OCI-LY3 (cell line): ENCODE data around the gene VBP1.

ENCODE experiments used
- H2AFZ ChIP-seq: fragments of 200-600, 300-600 bp; shearing (Covaris generic); 2 replicates; pipeline ENCODE4 v1.6.0; 2014; ENCODE audit warnings: antibody characterized with exemption, low read depth, low read length
- H3K27ac ChIP-seq: fragments of 200-600, 300-600 bp; sonication (generic); 2 replicates; pipeline ENCODE4 v1.5.1; 2014; ENCODE audit warnings: mild to moderate bottlenecking, low read length, moderate library complexity, mixed read lengths
- H3K27me3 ChIP-seq: fragments of 200-600, 300-600 bp; sonication (generic); 2 replicates; pipeline ENCODE4 v1.6.1; 2014; ENCODE audit warnings: low read depth, low read length, mixed read lengths
- H3K36me3 ChIP-seq: fragments of 200-600, 300-600 bp; sonication (generic); replicated peaks from 2 replicates; pipeline ENCODE3; 2014; ENCODE audit warnings: low read depth, low read length, mixed read lengths
- H3K4me1 ChIP-seq: fragments of 300-600, 200-600 bp; sonication (generic); 2 replicates; pipeline ENCODE4 v1.6.1; 2014; ENCODE audit warnings: low read length, mixed read lengths
- H3K4me2 ChIP-seq: fragments of 200-600, 300-600 bp; sonication (generic); 2 replicates; pipeline ENCODE4 v1.6.1; 2014; ENCODE audit warnings: low read length, mixed read lengths
- H3K4me3 ChIP-seq: fragments of 300-600, 200-600 bp; sonication (generic); 2 replicates; pipeline ENCODE4 v1.5.1; 2014; ENCODE audit warnings: antibody characterized with exemption, mild to moderate bottlenecking, low read length, moderate library complexity
- H3K79me2 ChIP-seq: fragments of 300-600, 200-600 bp; shearing (Covaris generic); 2 replicates; pipeline ENCODE4 v1.6.1; 2014; ENCODE audit warnings: mild to moderate bottlenecking, low read length, mixed read lengths
- H3K9ac ChIP-seq: fragments of 300-600, 200-600 bp; shearing (Covaris generic); 2 replicates; pipeline ENCODE4 v1.6.0; 2014; ENCODE audit warnings: mild to moderate bottlenecking, low read length, moderate library complexity
- H3K9me3 ChIP-seq: fragments of 200-600, 300-600 bp; shearing (Covaris generic); 2 replicates; pipeline ENCODE4 v1.6.1; 2014; ENCODE audit warnings: low read length, mixed read lengths; ENCODE audit not compliant: insufficient read depth
- H4K20me1 ChIP-seq: fragments of 200-600, 300-600 bp; sonication (generic); 2 replicates; pipeline ENCODE4 v1.6.1; 2016; ENCODE audit warnings: low read length, mixed read lengths; ENCODE audit not compliant: insufficient read depth
- CTCF ChIP-seq: fragments of 200-600, 300-600 bp; sonication (generic); IDR thresholded peaks from 2 replicates; pipeline ENCODE4 v1.5.1; 2014; ENCODE audit warnings: antibody characterized with exemption, low read length, low read depth
- EZH2phosphoT487 ChIP-seq: fragments of 200-600 bp; shearing (Covaris generic); IDR thresholded peaks from 2 replicates; pipeline ENCODE4 v1.6.1; 2018; ENCODE audit warnings: antibody characterized with exemption, mixed run types, low read depth

Gene VBP1

DNA sequence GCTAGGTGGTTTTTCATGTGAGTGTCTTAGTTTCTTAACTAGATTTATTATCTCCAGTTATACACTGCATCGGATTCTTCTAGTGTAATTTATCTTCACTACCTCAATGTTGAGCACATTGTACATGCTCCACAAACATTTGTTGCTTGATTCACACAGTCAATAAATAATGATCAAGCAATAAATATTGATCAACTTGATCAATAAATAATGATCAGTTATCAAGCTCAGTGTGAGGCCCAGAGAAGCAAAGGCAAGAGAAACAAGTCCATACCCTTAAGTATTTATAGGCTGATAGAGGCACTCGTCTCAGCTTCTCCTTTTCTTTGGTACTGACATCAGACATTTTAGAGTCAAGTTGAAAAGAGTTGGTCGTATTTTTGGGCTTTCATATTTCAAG, 5.1 kb upstream of the VBP1 start:
- H3K4me1 ChIP-seq: peaks cover 6% of the 10 kb centered on the region

DNA sequence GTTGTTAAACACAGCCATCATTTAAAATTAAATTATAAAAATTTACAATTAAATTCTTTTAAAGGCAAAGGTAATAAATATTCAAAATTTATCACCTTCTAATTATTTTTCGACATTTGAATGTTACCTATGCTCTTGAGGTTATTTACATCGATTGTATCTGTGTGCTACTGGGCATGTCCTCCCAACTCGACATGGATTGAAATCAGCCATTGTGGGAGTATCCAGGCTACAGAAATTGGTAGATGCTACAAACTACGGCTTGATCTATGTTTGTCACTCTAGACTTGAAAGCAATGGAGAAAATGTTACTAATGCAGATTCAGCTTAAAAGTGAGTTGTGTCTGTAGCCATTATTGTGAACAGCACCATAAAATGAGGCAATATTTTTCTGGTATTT, 2.5 kb upstream of the VBP1 start:
- H3K79me2 ChIP-seq: peaks cover 24% of the 10 kb centered on the region
- no peak overlapping the region for H3K9ac ChIP-seq
- H2AFZ ChIP-seq: no peak overlapping the region
- no peaks in the 10 kb centered on the region for H3K36me3 ChIP-seq
- H3K27me3 ChIP-seq: no peaks in the 10 kb centered on the region
- H3K9me3 ChIP-seq: no peaks in the 10 kb centered on the region
- no peak overlapping the region for H3K4me3 ChIP-seq
- H3K4me1 ChIP-seq: peaks cover 19% of the 10 kb centered on the region
- TF ChIP-seq EZH2phosphoT487: no peak
- TF ChIP-seq CTCF: no peak
- H3K27ac ChIP-seq: no peak overlapping the region
- H3K4me2 ChIP-seq: no peak overlapping the region
- peaks cover 13% of the 10 kb centered on the region for H4K20me1 ChIP-seq

More for the DNA sequence above, 5.1 kb upstream of the VBP1 start:
- Histone ChIP-seq H3K27me3 (no peaks in the 10 kb centered on the region), H3K36me3 (no peaks in the 10 kb centered on the region), H3K4me3 (no peak overlapping the region), H3K9me3 (no peaks in the 10 kb centered on the region), H2AFZ (no peak overlapping the region), H3K27ac (no peak overlapping the region), H3K9ac (no peak overlapping the region), H3K4me2 (no peak overlapping the region), H3K79me2 (no peaks in the 10 kb centered on the region), H4K20me1 (no peaks in the 10 kb centered on the region)
- no peak for TF ChIP-seq CTCF
- no peak for TF ChIP-seq EZH2phosphoT487

DNA sequence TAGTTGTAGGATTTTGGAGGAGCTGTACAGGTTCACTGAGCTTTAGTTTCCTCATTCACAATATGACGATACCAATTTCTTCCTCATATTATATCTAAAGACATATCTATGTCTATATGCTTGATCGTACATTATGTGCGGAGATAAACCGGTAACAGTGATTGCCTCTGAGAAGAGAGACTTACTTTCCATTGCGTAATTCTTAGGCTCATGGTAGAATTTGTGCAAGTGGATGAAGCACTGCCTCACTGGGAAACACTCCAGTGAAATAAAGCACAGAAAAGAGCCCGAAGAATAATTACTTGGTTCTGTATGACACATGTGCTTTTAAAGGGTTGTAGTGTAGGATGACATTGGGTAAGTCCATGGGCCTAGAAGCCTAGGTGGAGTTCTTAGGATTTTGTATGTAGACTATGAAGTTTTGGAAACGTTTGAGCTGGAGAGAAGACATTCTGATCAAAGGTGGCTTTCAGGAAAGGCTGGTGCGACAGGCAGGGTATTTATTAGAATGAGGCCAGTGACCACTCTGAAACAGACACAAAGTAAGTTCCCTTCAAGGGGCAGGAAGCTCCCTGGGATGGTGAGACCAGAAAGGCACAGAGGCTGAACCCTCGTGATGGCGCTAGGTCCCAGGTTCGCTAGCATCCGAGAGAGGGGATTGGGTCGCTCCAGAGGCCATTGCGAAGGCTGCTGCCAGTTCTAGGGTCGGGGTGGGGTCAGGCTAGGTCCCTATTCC, 649 bp upstream of the VBP1 start:
- TF ChIP-seq EZH2phosphoT487: no peak
- TF ChIP-seq CTCF: peak; percentile 11; the same call in 1 of the 2 replicates
- peak overlapping the region; percentile 100 for H3K4me3 ChIP-seq
- H3K9me3 ChIP-seq: no peaks in the 10 kb centered on the region
- peaks cover 21% of the 10 kb centered on the region for H3K4me1 ChIP-seq
- H3K27ac ChIP-seq: peak overlapping the region; percentile 42
- peaks cover 14% of the 10 kb centered on the region for H4K20me1 ChIP-seq
- H3K4me2 ChIP-seq: peak overlapping the region; percentile 87
- H3K79me2 ChIP-seq: peaks cover 38% of the 10 kb centered on the region
- peak overlapping the region; percentile 76 for H3K9ac ChIP-seq
- H3K27me3 ChIP-seq: no peaks in the 10 kb centered on the region
- H3K36me3 ChIP-seq: peaks cover 7% of the 10 kb centered on the region
- H2AFZ ChIP-seq: peak overlapping the region; percentile 51

GRCh38 chrX:155216940-155217440, 730 bp downstream of the VBP1 start:
- H3K4me3 ChIP-seq: peak overlapping the region; percentile 100
- peak overlapping the region; percentile 93 for H3K9ac ChIP-seq
- peak overlapping the region; percentile 83 for H3K4me2 ChIP-seq
- H4K20me1 ChIP-seq: peaks cover 14% of the 10 kb centered on the region
- H3K4me1 ChIP-seq: peaks cover 21% of the 10 kb centered on the region
- TF ChIP-seq EZH2phosphoT487 (no peak), CTCF (no peak; the same call in 1 of the 2 replicates)
- no peaks in the 10 kb centered on the region for H3K27me3 ChIP-seq
- H2AFZ ChIP-seq: no peak overlapping the region
- peaks cover 16% of the 10 kb centered on the region for H3K36me3 ChIP-seq
- peak overlapping the region; percentile 66 for H3K27ac ChIP-seq
- peaks cover 44% of the 10 kb centered on the region for H3K79me2 ChIP-seq
- no peaks in the 10 kb centered on the region for H3K9me3 ChIP-seq
